Spleen (tissue), 7 donors: Measurements from ENCODE around the gene TUBA3E.

Experiments
- CTCF ChIP-seq, 11 experiments: fragments of 200-600 bp in 7 of 11; fragments of 450-650 bp in 4 of 11; sonication (generic) in 4 of 11; IDR thresholded peaks in 8 of 11; conservative IDR thresholded peaks in 3 of 11; 1 replicate in 7 of 11; 2 replicates in 4 of 11; pipeline versions ENCODE4 v1.4.0 to v1.8.0; 2016 to 2021; ENCODE audit warnings: antibody characterized with exemption in 11 of 11, inconsistent platforms in 4 of 11, mild to moderate bottlenecking in 1 of 11
- POLR2A ChIP-seq, 3 donors: fragments of 450-650 bp; IDR thresholded peaks; one replicate each; pipeline ENCODE4 v1.5.1; 2017; ENCODE audit warnings: antibody characterized with exemption in 3 of 3, mild to moderate bottlenecking in 1 of 3
- POLR2AphosphoS5 ChIP-seq, 3 donors: sonication (generic); formaldehyde crosslinking; IDR thresholded peaks; one replicate each; pipeline ENCODE4 v1.5.1; 2017; ENCODE audit warnings: antibody characterized with exemption in 3 of 3
- donor health status: DM: no; HTN: no; CAD: no; lungs with moderate emphysema.
- donor health status: DM: no; HTN: no; CAD: no.
- donor health status: DM: no; HTN: no; CAD: no.

- TF ChIP-seq POLR2AphosphoS5 (IDR thresholded peaks at IDR 0.05) (no peak), CTCF (IDR thresholded peaks at IDR 0.05 in 8 of 11, conservative IDR thresholded peaks at IDR 0.05 in 3 of 11) (no peak), POLR2A (IDR thresholded peaks at IDR 0.05) (no peak)
Observed at GRCh38 chr2:130160131-130160530, 38.1 kb downstream of the TUBA3E start.
